Vagina (tissue), 2 donors: ENCODE results near the gene IFNA7.

ENCODE experiments used
- POLR2A ChIP-seq, 2 donors: fragments of 450-650 bp; IDR thresholded peaks; one replicate each; pipeline ENCODE4 v1.6.1; 2017; ENCODE audit warnings: antibody characterized with exemption in 2 of 2, mild to moderate bottlenecking in 2 of 2, moderate library complexity in 2 of 2
- TF ChIP-seq, protein P1 (sequence below), 3 experiments: fragments of 450-650 bp in 2 of 3; fragments of 200-600 bp in 1 of 3; sonication (generic) in 1 of 3; IDR thresholded peaks; one replicate each; pipeline ENCODE4 v1.5.1; 2017 to 2019; ENCODE audit warnings: antibody characterized with exemption in 3 of 3, mild to moderate bottlenecking in 2 of 3, moderate library complexity in 2 of 3

GRCh38 chr9:21239911-21240310 lies 37.9 kb upstream of the IFNA7 start, which contains the start of gene IFNA14:
- no peak for TF ChIP-seq POLR2A (IDR thresholded peaks at IDR 0.05)
- TF ChIP-seq, protein P1, sequence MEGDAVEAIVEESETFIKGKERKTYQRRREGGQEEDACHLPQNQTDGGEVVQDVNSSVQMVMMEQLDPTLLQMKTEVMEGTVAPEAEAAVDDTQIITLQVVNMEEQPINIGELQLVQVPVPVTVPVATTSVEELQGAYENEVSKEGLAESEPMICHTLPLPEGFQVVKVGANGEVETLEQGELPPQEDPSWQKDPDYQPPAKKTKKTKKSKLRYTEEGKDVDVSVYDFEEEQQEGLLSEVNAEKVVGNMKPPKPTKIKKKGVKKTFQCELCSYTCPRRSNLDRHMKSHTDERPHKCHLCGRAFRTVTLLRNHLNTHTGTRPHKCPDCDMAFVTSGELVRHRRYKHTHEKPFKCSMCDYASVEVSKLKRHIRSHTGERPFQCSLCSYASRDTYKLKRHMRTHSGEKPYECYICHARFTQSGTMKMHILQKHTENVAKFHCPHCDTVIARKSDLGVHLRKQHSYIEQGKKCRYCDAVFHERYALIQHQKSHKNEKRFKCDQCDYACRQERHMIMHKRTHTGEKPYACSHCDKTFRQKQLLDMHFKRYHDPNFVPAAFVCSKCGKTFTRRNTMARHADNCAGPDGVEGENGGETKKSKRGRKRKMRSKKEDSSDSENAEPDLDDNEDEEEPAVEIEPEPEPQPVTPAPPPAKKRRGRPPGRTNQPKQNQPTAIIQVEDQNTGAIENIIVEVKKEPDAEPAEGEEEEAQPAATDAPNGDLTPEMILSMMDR (IDR thresholded peaks at IDR 0.05) = no peak
